Keratinocyte (primary cell): ENCODE results near the gene RECK. TPM values are rescaled to one million over a fixed set of nuclear protein-coding genes. Genes with fewer than 3 reads are reported as not detected.

Source experiments
- DNase-seq: peaks from one replicate; pipeline ENCODE4 v3.0.0-alpha.2; 2011; ENCODE audit warnings: low read depth, missing footprints, low spot score
- FAIRE-seq: peaks from 2 replicates; lab custom pipeline; 2011; peaks lifted over from hg19 to GRCh38; lab: Jason Lieb, UNC
- H2AFZ ChIP-seq: 2 replicates; pipeline ENCODE4 v1.6.0; 2012; ENCODE audit warnings: low read length, control low read depth, inconsistent platforms; ENCODE audit not compliant: control insufficient read depth
- H3K27ac ChIP-seq: 2 replicates; pipeline ENCODE4 v1.5.1; 2011; ENCODE audit warnings: low read length; ENCODE audit not compliant: control insufficient read depth, insufficient read depth
- H3K27me3 ChIP-seq: 3 replicates; pipeline ENCODE4 v1.6.0; 2011; ENCODE audit warnings: low read length; ENCODE audit not compliant: control insufficient read depth, insufficient read depth; ENCODE audit errors: extremely low read depth
- H3K36me3 ChIP-seq, 2 experiments: 2 replicates in 1 of 2; 3 replicates in 1 of 2; pipeline ENCODE4 v1.5.1; 2011; ENCODE audit warnings: low read length in 2 of 2, mild to moderate bottlenecking in 1 of 2; ENCODE audit not compliant: control insufficient read depth in 2 of 2, insufficient read depth in 2 of 2; ENCODE audit errors: extremely low read depth in 1 of 2
- H3K4me1 ChIP-seq: 3 replicates; pipeline ENCODE4 v1.5.1; 2011; ENCODE audit warnings: low read length; ENCODE audit not compliant: control insufficient read depth, insufficient read depth; ENCODE audit errors: extremely low read depth
- H3K4me2 ChIP-seq: 3 replicates; pipeline ENCODE4 v1.6.0; 2011; ENCODE audit warnings: low read depth, low read length; ENCODE audit not compliant: control insufficient read depth, insufficient read depth; ENCODE audit errors: extremely low read depth
- H3K4me3 ChIP-seq, 3 experiments: fragments of 200-600 bp in 1 of 3; sonication (generic) in 1 of 3; 2 replicates in 2 of 3; 3 replicates in 1 of 3; pipeline ENCODE4 v1.5.1; 2011 to 2016; ENCODE audit warnings: low read length in 3 of 3, mild to moderate bottlenecking in 3 of 3, control low read depth in 2 of 3, inconsistent platforms in 1 of 3, low read depth in 1 of 3, mixed read lengths in 1 of 3, mixed run types in 1 of 3, moderate library complexity in 1 of 3; ENCODE audit not compliant: control insufficient read depth in 2 of 3, insufficient read depth in 2 of 3; ENCODE audit errors: extremely low read depth in 1 of 3
- H3K79me2 ChIP-seq: 2 replicates; pipeline ENCODE4 v1.6.0; 2012; ENCODE audit warnings: low read length; ENCODE audit not compliant: control insufficient read depth, insufficient read depth
- H3K9ac ChIP-seq: 3 replicates; pipeline ENCODE4 v1.6.0; 2011; ENCODE audit warnings: low read length; ENCODE audit not compliant: control insufficient read depth, insufficient read depth; ENCODE audit errors: extremely low read depth
- H3K9me1 ChIP-seq: 3 replicates; pipeline ENCODE4 v1.6.0; 2011; ENCODE audit warnings: low read length; ENCODE audit not compliant: control insufficient read depth, insufficient read depth; ENCODE audit errors: extremely low read depth
- H3K9me3 ChIP-seq: 2 replicates; pipeline ENCODE4 v1.5.1; 2012; ENCODE audit warnings: low read depth, low read length; ENCODE audit not compliant: control insufficient read depth
- H4K20me1 ChIP-seq: 3 replicates; pipeline ENCODE4 v1.6.0; 2011; ENCODE audit warnings: low read length; ENCODE audit not compliant: control insufficient read depth, insufficient read depth; ENCODE audit errors: extremely low read depth
- EZH2 ChIP-seq: IDR thresholded peaks from one replicate; pipeline ENCODE4 v1.6.1; 2012; ENCODE audit warnings: inconsistent platforms, mild to moderate bottlenecking, low read length, moderate library complexity
- dilution Hi-C: fragments of 300-500 bp; cut with MboI; formaldehyde crosslinking; loops from one replicate; pipeline ENCODE4 v1.7.0; 2020; ENCODE audit warnings: low sequenced_read_pairs; ENCODE audit not compliant: extremely low pct_ligation_motif_present
- polyA plus RNA-seq, 5 experiments: library from polyadenylated mRNA; depleted of rRNA in 3 of 5; stranded (reverse) in 3 of 5; stranded (forward) in 1 of 5; unstranded in 1 of 5; fragments of >200 nt; gene quantifications; 1 replicate in 1 of 5; 2 replicates in 3 of 5; 3 replicates in 1 of 5; pipeline versions ENCODE4 v1.2.1 to v1.2.3, GENCODE V29; 2011 to 2012; ENCODE audit warnings: missing spikeins in 2 of 5, low read depth in 1 of 5, low replicate concordance in 1 of 5
- TF ChIP-seq, protein P1 (sequence below), 3 experiments: IDR thresholded peaks in 1 of 3; conservative IDR thresholded peaks in 1 of 3; optimal IDR thresholded peaks in 1 of 3; 2 replicates in 2 of 3; 3 replicates in 1 of 3; pipeline versions ENCODE3 to v1.5.1; 2011; ENCODE audit warnings: low read length in 3 of 3, mild to moderate bottlenecking in 3 of 3, moderate library complexity in 2 of 3, control low read depth in 1 of 3, inconsistent platforms in 1 of 3; ENCODE audit not compliant: insufficient read depth in 2 of 3; ENCODE audit errors: extremely low read depth in 1 of 3

Gene RECK
- polyA plus RNA-seq, 1 donor (not counting 4 experiments of a cell fraction or from before 2014, with no cell fraction given): 4.6 TPM

DNA sequence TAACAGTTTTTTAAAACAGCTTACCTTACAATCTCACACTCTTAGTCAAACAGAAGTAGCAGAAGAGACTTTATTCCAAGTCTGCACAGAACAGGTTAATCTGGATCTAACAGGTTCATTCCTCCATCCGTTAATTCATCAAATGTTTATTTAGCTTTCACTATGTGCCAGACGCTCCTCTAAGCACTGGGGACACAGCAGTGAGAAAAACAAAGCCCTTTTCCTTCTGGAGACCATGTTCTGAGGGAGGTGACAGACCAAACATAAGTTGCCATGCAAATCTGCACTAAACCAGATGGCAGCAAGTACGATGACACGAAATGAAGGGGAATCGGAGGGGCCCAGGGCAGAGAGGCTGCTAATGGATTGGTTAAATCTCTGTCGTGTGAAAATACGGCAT is 82.8 kb downstream of the RECK start:
- Histone ChIP-seq H3K4me1 (no peaks in the 10 kb centered on the region), H3K9me3 (no peaks in the 10 kb centered on the region), H3K9ac (no peak overlapping the region), H3K9me1 (no peaks in the 10 kb centered on the region), H3K4me3 (no peak overlapping the region), H3K27me3 (no peaks in the 10 kb centered on the region), H3K4me2 (no peak overlapping the region), H3K27ac (no peak overlapping the region), H2AFZ (no peak overlapping the region), H4K20me1 (no peaks in the 10 kb centered on the region), H3K36me3 (peaks cover 0 to 2% of the 10 kb centered on the region in 2 experiments), H3K79me2 (no peaks in the 10 kb centered on the region)
- FAIRE-seq (no peak), DNase-seq (no peak)
- no peak for TF ChIP-seq EZH2
- TF ChIP-seq, protein P1, sequence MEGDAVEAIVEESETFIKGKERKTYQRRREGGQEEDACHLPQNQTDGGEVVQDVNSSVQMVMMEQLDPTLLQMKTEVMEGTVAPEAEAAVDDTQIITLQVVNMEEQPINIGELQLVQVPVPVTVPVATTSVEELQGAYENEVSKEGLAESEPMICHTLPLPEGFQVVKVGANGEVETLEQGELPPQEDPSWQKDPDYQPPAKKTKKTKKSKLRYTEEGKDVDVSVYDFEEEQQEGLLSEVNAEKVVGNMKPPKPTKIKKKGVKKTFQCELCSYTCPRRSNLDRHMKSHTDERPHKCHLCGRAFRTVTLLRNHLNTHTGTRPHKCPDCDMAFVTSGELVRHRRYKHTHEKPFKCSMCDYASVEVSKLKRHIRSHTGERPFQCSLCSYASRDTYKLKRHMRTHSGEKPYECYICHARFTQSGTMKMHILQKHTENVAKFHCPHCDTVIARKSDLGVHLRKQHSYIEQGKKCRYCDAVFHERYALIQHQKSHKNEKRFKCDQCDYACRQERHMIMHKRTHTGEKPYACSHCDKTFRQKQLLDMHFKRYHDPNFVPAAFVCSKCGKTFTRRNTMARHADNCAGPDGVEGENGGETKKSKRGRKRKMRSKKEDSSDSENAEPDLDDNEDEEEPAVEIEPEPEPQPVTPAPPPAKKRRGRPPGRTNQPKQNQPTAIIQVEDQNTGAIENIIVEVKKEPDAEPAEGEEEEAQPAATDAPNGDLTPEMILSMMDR (optimal IDR thresholded peaks at IDR 0.05 in 1 of 3, IDR thresholded peaks at IDR 0.05 in 1 of 3, conservative IDR thresholded peaks at IDR 0.05 in 1 of 3; ENCODE audit: extremely low read depth in 1 of 3, insufficient read depth in 2 of 3, low read length in 3 of 3): no peak
- dilution Hi-C loops: no loop called here

DNA sequence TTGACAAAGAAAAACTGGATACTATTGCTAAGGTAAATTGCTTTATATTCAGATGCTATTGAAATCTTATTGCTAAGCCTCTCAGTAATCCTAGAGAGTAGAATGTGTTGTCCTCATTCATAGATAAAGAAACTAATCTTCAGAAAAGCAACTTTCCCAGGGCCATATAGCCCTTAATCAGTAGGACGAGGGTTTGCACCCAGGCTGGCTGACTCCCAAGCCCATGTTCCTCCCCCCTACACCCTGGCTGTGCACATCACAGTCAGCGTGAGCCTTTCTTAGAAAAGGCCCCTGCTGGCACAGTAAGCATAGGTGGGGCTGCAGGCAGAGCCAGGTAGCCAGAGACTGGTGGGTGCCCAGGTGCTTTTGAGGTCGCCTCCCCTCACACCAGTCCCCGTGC is 84.0 kb downstream of the RECK start:
- TF ChIP-seq EZH2: no peak
- TF ChIP-seq, protein P1 (optimal IDR thresholded peaks at IDR 0.05 in 1 of 3, IDR thresholded peaks at IDR 0.05 in 1 of 3, conservative IDR thresholded peaks at IDR 0.05 in 1 of 3; ENCODE audit: extremely low read depth in 1 of 3, insufficient read depth in 2 of 3, low read length in 3 of 3): no peak
- dilution Hi-C loops: no loop called here
- Histone ChIP-seq H2AFZ (no peak overlapping the region), H3K27me3 (no peaks in the 10 kb centered on the region), H3K9ac (no peak overlapping the region), H3K4me3 (no peak overlapping the region), H3K27ac (no peak overlapping the region), H4K20me1 (no peaks in the 10 kb centered on the region), H3K36me3 (peaks cover 0 to 4% of the 10 kb centered on the region in 2 experiments), H3K79me2 (no peaks in the 10 kb centered on the region), H3K9me3 (no peaks in the 10 kb centered on the region), H3K4me1 (no peaks in the 10 kb centered on the region), H3K9me1 (no peaks in the 10 kb centered on the region), H3K4me2 (no peak overlapping the region)
- DNase-seq (no peak), FAIRE-seq (no peak)
